Transverse colon (tissue), 4 donors: ENCODE measurements around the gene CCDC39. TPM values are rescaled to one million over a fixed set of nuclear protein-coding genes. Genes with fewer than 3 reads are reported as not detected.

Experiments
- DNase-seq: peaks from one replicate; pipeline ENCODE4 v3.0.0-alpha.2; 2019
- H3K27ac ChIP-seq, 4 donors: fragments of 200-600 bp; sonication (generic); 2 replicates each; pipeline ENCODE4 v1.5.1; 2016 to 2018; ENCODE audit warnings: inconsistent platforms in 4 of 4
- H3K27me3 ChIP-seq: fragments of 200-600 bp; sonication (generic); 2 replicates; pipeline ENCODE4 v1.5.1; 2017; ENCODE audit warnings: inconsistent platforms
- H3K36me3 ChIP-seq, 4 donors: fragments of 200-600 bp; sonication (generic); 2 replicates each; pipeline ENCODE4 v1.5.1; 2017 to 2019; ENCODE audit warnings: inconsistent platforms in 4 of 4
- H3K4me1 ChIP-seq, 4 donors: fragments of 200-600 bp; sonication (generic); 2 replicates each; pipeline ENCODE4 v1.5.1; 2017 to 2020; ENCODE audit warnings: inconsistent platforms in 4 of 4
- H3K4me3 ChIP-seq, 4 donors: fragments of 200-600 bp; sonication (generic); 1 replicate in 1 of 4; 2 replicates in 3 of 4; pipeline versions ENCODE4 v1.5.1 to v1.6.1; 2017 to 2019; ENCODE audit warnings: inconsistent platforms in 4 of 4
- H3K9me3 ChIP-seq, 2 donors: fragments of 200-600 bp; sonication (generic); 2 replicates each; pipeline ENCODE4 v1.5.1; 2017 to 2019; ENCODE audit warnings: inconsistent platforms in 2 of 2
- CTCF ChIP-seq, 5 experiments: fragments of 200-600 bp in 3 of 5; fragments of 450-650 bp in 2 of 5; sonication (generic) in 3 of 5; IDR thresholded peaks; 1 replicate in 2 of 5; 2 replicates in 3 of 5; pipeline ENCODE4 v1.5.1; 2016 to 2017; ENCODE audit warnings: antibody characterized with exemption in 5 of 5, inconsistent platforms in 3 of 5, mild to moderate bottlenecking in 2 of 5, moderate library complexity in 1 of 5
- EP300 ChIP-seq: sonication (generic); formaldehyde crosslinking; IDR thresholded peaks from one replicate; pipeline ENCODE4 v1.6.1; 2017; ENCODE audit warnings: antibody characterized with exemption, low read depth
- POLR2A ChIP-seq: fragments of 450-650 bp; IDR thresholded peaks from one replicate; pipeline ENCODE4 v1.6.1; 2016; ENCODE audit warnings: antibody characterized with exemption, mild to moderate bottlenecking, moderate library complexity
- POLR2AphosphoS5 ChIP-seq, 3 donors: sonication (generic); formaldehyde crosslinking; IDR thresholded peaks; one replicate each; pipeline ENCODE4 v1.6.1; 2016; ENCODE audit warnings: antibody characterized with exemption in 3 of 3
- WGBS, 2 donors: methylation state at CpG; one replicate each; pipeline ENCODE4 v1.1.5; 2018; ENCODE audit warnings: low coverage in 1 of 2; 5-methylcytosine and 5-hydroxymethylcytosine counted together
- in situ Hi-C, 4 donors: fragments of 200-750 bp; cut with MboI; loops; one replicate each; pipeline versions ENCODE4 v1.15.0 to v1.15.1; 2017; ENCODE audit warnings: low sequenced_read_pairs in 3 of 4, low pct_ligation_motif_present in 1 of 4, low pct_unique_long_range_greater_than_20kb in 1 of 4
- intact Hi-C: fragments of 100-400 bp; cut with DNase I; formaldehyde crosslinking; loops from one replicate; pipeline ENCODE4 v1.15.1; 2023; ENCODE audit warnings: low total_unique reads
- total RNA-seq, 4 donors: library from RNA; depleted of rRNA; stranded (reverse); fragments of >200 nt; gene quantifications; one replicate each; pipeline ENCODE4 v1.1.0, GENCODE V29; 2016

The CCDC39 gene
- total RNA-seq, 4 donors from 2014 or later = 0.27 TPM; not detected in 3

GRCh38 chr3:180617049-180617448 lies 62.2 kb downstream of the CCDC39 start:
- intact Hi-C loops = no loop called here
- 68 to 75% methylated on average over 2 of the region's 2 CpGs for WGBS, 2 donors
- TF ChIP-seq EP300 (no peak), CTCF (IDR thresholded peaks at IDR 0.05) (no peak), POLR2A (no peak), POLR2AphosphoS5 (IDR thresholded peaks at IDR 0.05) (no peak)

GRCh38 chr3:180615954-180616353 lies 63.3 kb downstream of the CCDC39 start:
- DNase-seq = no peak
- TF ChIP-seq EP300 (no peak), POLR2AphosphoS5 (IDR thresholded peaks at IDR 0.05) (no peak), POLR2A (no peak), CTCF (IDR thresholded peaks at IDR 0.05) (no peak)
- intact Hi-C loops (no loop called here), in situ Hi-C loops (no loop called here)
- Histone ChIP-seq H3K27ac (no peak overlapping the region), H3K4me3 (no peak overlapping the region), H3K36me3 (peaks cover 0 to 15% (median 6%) of the 10 kb centered on the region in 4 donors), H3K9me3 (no peaks in the 10 kb centered on the region), H3K27me3 (no peaks in the 10 kb centered on the region), H3K4me1 (peaks cover 0 to 3% (median 0%) of the 10 kb centered on the region in 4 donors)
- WGBS, 2 donors = 68 to 69% methylated on average over 3 of the region's 3 CpGs

More at GRCh38 chr3:180617049-180617448, 62.2 kb downstream of the CCDC39 start:
- Histone ChIP-seq H3K27ac (no peak overlapping the region), H3K9me3 (no peaks in the 10 kb centered on the region), H3K27me3 (no peaks in the 10 kb centered on the region), H3K4me3 (no peak overlapping the region), H3K4me1 (peaks cover 0 to 3% (median 0%) of the 10 kb centered on the region in 4 donors), H3K36me3 (peaks cover 0 to 4% (median under 1%) of the 10 kb centered on the region in 4 donors)
- in situ Hi-C loops = no loop called here
- no peak for DNase-seq

- 90 to 99% methylated on average over 1 to 5 of the region's 5 CpGs for WGBS, 2 donors
- in situ Hi-C loops (no loop called here), intact Hi-C loops (no loop called here)
- Histone ChIP-seq H3K36me3 (peaks cover 0 to 51% (median 24%) of the 10 kb centered on the region in 4 donors), H3K4me3 (no peak overlapping the region), H3K27ac (no peak overlapping the region), H3K27me3 (no peaks in the 10 kb centered on the region), H3K4me1 (peaks cover 0 to 2% (median 0%) of the 10 kb centered on the region in 4 donors), H3K9me3 (no peaks in the 10 kb centered on the region)
- no peak for TF ChIP-seq EP300
- TF ChIP-seq POLR2AphosphoS5 (IDR thresholded peaks at IDR 0.05) = no peak
- no peak for TF ChIP-seq POLR2A
- TF ChIP-seq CTCF (IDR thresholded peaks at IDR 0.05) = no peak
- DNase-seq = no peak
Observed at GRCh38 chr3:180612364-180612763, 66.9 kb downstream of the CCDC39 start.

GRCh38 chr3:180611006-180611405 lies 68.3 kb downstream of the CCDC39 start:
- Histone ChIP-seq H3K27ac (no peak overlapping the region), H3K4me3 (no peak overlapping the region), H3K36me3 (peaks cover 0 to 65% (median 31%) of the 10 kb centered on the region in 4 donors), H3K27me3 (no peaks in the 10 kb centered on the region), H3K4me1 (no peaks in the 10 kb centered on the region), H3K9me3 (no peaks in the 10 kb centered on the region)
- WGBS, 2 donors = 77 to 91% methylated on average over 1 of the region's 1 CpG
- in situ Hi-C loops (no loop called here), intact Hi-C loops (no loop called here)
- DNase-seq = no peak
- no peak for TF ChIP-seq POLR2AphosphoS5 (IDR thresholded peaks at IDR 0.05)
- TF ChIP-seq CTCF (IDR thresholded peaks at IDR 0.05) = no peak
- TF ChIP-seq EP300 = no peak
- no peak for TF ChIP-seq POLR2A
